Suprapubic skin (tissue), 3 donors: ENCODE data around the gene SLAMF1.

Experiments
- CTCF ChIP-seq, 2 donors: fragments of 200-600 bp in 1 of 2; fragments of 450-650 bp in 1 of 2; sonication (generic) in 1 of 2; IDR thresholded peaks; one replicate each; pipeline ENCODE4 v1.5.1; 2016 to 2019; ENCODE audit warnings: antibody characterized with exemption in 2 of 2, mild to moderate bottlenecking in 1 of 2, moderate library complexity in 1 of 2
- POLR2AphosphoS5 ChIP-seq, 3 donors: sonication (generic); formaldehyde crosslinking; IDR thresholded peaks; one replicate each; pipeline ENCODE4 v1.6.1; 2017; ENCODE audit warnings: antibody characterized with exemption in 3 of 3

GRCh38 chr1:160670701-160671100 is 23.9 kb upstream of the SLAMF1 start:
- TF ChIP-seq CTCF (IDR thresholded peaks at IDR 0.05) (no peak), POLR2AphosphoS5 (IDR thresholded peaks at IDR 0.05) (no peak)
